NCI-H1092 treated with DMSO at 0.1 percent for 48 hours (cell line): Measurements from ENCODE around the gene CALCOCO1.
"Not testable (repeated sequence)": the region's sequence is repeated elsewhere in the genome, so short reads cannot be mapped to it uniquely, and the experiment has no call there.

Source experiments
- DNase-seq: peaks from one replicate; lab custom pipeline; 2025; lab: John Stamatoyannopoulos, UW

The CALCOCO1 gene, protein sequence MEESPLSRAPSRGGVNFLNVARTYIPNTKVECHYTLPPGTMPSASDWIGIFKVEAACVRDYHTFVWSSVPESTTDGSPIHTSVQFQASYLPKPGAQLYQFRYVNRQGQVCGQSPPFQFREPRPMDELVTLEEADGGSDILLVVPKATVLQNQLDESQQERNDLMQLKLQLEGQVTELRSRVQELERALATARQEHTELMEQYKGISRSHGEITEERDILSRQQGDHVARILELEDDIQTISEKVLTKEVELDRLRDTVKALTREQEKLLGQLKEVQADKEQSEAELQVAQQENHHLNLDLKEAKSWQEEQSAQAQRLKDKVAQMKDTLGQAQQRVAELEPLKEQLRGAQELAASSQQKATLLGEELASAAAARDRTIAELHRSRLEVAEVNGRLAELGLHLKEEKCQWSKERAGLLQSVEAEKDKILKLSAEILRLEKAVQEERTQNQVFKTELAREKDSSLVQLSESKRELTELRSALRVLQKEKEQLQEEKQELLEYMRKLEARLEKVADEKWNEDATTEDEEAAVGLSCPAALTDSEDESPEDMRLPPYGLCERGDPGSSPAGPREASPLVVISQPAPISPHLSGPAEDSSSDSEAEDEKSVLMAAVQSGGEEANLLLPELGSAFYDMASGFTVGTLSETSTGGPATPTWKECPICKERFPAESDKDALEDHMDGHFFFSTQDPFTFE

DNA sequence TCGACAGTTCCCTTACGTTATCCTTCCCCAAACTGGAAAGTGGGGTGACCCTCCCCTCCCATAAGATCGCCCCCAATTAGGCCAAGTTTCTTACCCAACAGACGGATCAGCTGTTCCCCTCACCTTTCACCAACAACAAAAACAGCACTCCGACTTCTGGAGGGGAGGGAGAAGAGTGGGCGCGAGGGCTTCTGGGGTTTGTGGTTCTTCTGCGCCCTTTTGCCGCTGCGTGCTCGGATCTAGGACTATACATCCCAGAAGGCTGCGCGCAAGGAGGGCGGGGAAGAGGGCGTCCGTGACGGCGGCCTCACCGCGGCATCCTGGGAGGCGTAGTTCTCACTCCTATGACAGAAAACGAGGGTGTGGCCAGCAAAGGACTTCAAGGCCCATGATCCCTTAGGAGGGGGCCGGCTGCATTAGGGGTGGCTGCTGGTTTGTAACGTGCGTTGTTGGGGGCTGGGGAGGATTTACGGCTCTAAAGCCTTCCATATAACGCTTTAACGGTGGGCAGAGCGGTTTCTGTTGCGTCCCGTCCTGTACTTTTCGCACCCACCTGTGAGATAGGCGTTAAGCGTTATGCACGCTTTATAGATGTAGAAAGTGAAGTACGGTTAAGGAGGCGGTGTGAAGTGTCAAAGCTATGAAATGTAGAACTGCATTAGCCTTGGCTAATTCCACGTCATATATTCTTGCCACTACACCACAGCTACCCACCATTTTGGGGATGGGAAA is at the start of gene CALCOCO1:
Gene CALCOCO1, minus strand, starts transcription at position 143 of the 732 bp plus-strand sequence. CDS start 2,210 bp downstream, outside the sequence.
- peak; percentile 97 for DNase-seq

DNA sequence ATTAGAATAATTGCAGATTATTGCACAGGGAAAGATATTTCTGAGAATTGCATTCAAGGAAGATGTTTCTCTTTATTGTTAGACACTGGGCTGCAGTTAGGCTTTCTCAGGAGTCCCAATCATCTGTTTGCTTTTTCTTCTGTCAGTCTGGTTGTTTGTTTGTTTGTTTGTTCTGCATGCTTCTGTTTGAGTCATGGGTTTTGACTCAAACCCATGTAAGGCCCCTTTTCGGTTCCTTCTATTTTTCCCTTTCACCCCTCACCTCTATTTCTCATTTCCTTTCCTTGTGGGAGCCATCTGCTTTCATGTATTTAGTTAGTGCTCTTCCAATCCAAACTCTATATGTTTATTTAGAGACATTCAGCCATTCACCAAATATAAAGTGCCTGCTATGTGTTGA is 49.6 kb upstream of the CALCOCO1 start:
- no peak for DNase-seq

DNA sequence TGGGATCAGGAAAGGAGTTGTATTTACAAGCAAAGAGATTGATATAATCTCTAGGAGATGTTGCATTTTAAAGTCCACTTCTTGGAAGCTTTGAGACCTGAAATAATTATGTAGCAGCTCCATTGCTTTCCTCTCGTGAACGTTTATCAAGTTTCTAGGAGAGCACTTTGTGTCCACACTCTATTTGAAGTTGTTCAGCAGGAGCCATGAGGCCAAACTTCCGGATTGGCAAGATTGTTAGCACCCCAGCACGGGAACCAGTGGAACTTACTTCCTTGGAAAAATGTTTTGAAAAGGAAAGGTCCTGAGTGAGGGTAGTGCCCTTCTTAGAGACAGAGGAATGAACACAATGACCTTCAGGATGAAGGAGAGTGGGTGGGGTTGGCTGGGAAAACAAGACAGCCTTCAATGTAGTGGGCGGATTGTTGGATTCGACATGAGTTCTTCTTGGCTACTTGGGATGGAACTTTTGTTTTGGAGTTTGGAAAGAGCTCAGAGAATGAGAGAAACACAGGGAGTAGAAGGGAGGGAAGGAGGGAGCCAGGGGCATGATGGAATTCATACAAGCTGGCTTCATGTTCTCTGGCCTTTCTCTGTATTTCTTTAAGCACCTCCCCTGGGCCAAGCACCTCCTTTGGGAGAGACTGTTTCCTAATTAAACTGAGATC is 48.4 kb upstream of the CALCOCO1 start:
- no peak for DNase-seq

DNA sequence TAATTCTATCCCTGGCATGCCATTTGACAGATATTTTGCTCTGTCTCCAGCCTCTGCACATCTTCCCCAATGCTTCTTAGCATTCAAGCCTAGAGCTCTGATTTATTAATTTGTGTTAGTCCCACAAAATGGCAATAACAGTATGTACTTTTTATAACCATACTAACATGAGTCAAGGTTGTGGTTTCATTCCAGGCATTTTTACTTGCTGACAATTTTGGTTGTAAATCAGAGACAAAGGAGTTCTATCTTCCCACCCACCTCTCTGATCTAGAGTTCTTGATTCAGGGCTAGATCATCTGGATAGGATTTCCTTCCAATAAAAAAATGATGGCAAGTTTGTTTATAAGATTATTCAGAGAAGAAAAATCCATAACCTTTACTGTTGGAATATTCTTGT is 43.0 kb upstream of the CALCOCO1 start:
- DNase-seq: no peak

DNA sequence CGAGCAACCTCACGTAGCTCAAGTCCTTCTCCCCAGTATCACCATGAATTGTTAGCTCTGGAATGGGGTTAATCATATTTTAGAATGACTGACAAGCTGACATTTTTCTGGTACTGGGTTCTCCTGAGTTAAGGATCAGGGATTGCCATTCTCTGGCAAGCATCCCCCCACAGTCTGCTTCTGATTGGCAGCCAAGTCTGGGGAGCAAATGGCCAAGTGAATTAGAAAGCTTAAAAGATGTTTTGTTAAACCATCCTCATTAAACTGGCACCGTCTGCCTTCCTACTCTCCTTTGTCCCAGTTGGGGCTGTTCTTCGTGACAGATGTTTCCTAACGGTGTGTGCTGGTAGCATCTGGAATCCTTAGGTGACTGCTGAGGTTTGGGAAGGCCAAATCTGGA is 41.7 kb upstream of the CALCOCO1 start:
- DNase-seq: no peak

DNA sequence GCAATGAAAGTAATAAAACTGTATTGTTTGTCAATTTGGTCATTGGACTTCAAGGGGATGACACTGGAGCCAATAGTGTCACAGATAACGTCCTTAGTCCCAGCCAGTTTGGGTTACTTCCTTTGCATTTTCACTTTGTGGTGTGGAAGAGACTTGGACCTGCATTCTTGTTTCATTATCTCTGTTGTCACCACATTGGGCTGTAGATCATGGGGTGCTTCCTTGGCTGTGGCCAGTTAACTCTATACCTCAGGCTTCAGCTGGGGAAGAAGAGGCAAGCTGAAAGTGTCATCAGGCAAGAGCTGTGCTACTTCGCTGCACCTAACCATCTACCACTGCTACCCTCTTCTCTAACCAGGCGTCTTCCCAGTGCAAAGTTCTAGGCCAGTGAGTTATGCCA is 39.6 kb upstream of the CALCOCO1 start:
- DNase-seq: no peak

DNA sequence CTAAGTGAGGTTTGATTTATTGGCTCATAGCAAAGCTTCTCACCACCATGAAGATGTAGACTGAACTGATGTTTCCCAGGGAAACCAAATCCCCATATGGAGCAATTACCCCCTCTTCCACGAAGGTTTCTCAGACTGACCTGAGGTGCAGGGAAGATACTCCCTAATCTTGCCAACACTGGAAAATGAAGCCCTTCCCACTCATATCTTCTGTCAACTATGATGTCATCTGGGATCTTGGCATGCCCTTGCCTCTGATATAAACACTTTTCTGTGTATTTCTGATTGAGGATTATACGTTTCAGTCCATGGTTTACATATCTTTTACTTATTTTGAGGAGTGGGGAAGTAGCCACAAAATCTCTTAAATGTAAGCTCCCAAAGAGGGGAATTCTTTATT is 38.6 kb upstream of the CALCOCO1 start:
- no peak for DNase-seq

DNA sequence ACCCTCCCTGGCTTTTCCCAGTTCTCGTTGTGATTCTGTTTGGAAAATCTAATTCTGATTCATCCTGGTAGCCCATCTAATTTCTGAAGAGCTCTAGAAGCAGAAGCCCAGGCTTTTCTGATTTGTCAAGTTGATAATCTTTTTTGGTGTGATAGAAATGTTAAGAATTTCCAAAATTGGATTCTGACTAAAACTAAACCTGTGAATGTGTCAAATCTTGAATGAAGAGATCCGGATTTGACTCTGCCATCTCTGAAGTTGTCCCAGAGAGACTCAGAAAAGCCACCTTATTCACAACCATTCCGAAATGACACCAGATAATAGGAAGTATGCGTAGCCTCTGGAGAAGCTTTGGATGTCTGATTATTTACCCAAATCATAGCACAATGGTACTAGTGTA is 37.4 kb upstream of the CALCOCO1 start:
- DNase-seq: no peak

DNA sequence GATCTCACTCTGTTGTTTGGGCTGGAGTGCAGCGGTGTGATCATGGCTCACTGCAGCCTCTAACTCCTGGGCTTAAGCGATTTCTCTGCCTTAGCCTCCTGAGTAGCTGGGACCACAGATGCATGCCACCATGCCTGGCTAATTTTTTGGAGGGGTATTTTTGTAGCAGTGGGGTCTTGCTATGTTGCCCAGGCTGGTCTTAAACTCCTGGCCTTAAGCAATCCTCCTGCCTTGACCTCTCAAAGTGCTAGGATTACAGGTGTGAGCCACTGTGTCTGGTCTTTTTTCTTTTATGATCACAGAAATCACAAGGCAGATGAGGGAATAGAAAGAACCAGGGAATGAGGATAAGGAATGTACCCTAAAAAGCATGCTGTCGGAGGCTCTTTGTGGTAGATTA is 35.5 kb upstream of the CALCOCO1 start:
- DNase-seq: not testable (repeated sequence)

DNA sequence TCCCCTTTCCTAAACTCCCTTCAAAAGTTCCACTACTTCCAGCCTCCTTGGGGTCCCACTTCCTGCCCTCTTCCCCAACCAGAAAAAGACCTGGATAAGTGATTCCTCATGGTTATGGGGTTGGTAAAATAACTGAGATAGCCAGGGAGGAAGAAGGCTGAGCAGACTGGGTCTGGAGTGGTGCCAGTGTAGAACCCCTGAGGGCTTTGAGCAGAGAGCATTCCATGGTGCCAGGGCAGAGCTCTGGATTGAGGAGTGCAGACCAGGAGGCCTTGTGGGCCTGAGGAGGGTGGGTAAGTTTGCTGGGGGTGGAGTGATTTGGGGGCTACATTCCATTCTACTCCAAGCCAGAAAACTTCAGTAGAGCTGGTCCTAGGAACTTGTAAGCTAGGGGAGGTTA is 34.1 kb upstream of the CALCOCO1 start:
- no peak for DNase-seq

DNA sequence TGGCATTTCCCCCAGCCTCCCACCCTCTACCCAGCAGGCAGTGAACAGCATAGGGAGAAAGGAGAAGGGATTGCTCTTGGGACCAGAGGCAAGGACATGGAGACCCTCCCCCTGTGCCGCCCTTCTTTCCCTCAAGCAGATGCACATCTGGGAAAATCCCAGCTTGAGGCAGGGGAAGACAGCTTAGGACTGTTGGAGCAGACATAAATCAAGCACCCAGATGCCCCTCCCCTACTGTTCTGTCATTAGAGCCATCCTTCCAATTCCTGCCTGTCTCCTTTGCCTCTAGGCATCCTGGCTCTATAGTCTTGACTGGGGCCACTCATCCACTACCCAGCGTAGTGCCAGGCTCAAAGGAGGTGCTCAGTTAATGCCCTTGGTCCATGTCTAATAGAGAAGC is 32.0 kb upstream of the CALCOCO1 start:
- DNase-seq: no peak

DNA sequence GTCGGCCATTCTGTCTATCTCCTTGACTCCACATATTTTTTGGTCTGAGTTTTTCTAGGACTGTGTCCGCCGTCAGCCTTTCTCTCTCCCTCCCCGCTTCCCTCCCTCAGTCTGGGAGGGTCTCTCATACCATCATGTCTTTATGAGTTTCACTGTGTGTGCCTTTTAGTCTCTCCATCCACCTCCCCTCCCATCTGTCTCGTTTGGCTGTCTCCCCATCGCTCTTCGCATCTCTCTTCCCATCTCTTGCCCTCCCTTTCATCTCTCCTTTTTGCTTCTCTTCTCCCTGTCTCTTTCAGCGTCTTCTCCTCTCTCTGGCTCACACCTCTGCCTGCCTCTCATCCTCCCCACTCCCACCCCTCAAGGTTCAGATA is 31.5 kb upstream of the CALCOCO1 start:
- no peak for DNase-seq

DNA sequence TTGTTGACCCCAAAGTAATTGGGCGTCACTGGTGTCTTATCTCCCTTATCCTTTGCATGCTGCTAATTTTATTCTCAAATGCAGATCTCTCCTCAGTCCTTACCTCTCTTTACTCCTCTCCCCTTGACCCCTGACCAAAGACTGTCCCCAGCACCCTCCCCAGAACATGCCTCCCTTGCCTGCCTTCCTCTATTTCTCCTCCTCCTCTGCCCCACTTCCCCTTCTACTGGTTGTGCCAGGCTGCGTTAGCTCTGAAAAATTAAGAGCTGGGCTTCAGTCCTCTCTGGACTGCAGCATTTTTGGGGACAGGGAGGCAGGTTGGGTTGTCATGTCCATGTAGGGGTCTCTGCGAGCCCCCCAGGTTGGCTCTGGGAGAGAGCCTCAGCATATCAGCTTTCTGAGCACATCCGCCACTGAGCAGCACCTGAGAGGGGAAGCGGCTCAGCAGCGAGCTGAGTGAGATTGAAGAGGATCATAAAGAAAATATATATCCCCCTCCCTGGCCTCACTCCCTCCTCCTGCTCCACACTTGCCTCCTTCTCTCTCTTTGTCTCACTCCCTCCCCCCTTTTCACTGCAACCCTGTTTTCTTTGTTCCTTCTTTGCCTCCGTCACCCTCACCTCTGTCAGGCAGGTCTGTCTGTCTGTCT is 31.0 kb upstream of the CALCOCO1 start:
- no peak for DNase-seq

DNA sequence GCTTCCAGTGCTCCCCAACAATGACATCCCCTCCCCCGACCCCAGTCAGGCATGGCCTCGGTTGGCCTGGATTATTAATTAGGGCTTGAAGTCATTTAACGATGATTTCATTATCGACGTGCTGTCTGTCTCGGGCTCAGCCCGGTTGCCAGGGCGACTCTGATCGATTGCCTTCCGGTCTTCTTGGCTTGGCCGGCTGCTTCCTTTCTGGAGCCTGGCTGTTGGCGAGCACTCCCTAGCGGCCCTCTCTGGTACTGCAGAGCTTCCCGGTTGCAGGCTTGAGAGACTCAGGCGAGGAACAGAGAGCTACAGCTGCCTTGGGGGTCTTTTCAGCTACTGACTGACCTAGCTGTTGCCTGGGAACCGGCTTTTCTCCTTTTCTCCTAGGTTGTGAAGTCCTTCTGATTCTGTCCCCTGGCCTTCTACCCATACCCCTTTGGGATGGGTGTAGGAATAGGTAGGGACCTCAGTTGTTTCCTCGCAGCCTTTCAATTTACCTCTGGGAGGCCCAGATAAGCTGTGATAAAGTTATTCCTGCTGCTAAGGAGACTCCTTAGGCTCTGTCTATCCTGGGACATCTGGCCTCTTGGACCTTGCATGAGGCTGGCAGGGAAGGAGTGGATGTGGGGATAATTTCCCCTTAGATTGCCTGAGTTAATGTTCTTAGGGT is 30.0 kb upstream of the CALCOCO1 start:
- DNase-seq: peak; percentile 64

DNA sequence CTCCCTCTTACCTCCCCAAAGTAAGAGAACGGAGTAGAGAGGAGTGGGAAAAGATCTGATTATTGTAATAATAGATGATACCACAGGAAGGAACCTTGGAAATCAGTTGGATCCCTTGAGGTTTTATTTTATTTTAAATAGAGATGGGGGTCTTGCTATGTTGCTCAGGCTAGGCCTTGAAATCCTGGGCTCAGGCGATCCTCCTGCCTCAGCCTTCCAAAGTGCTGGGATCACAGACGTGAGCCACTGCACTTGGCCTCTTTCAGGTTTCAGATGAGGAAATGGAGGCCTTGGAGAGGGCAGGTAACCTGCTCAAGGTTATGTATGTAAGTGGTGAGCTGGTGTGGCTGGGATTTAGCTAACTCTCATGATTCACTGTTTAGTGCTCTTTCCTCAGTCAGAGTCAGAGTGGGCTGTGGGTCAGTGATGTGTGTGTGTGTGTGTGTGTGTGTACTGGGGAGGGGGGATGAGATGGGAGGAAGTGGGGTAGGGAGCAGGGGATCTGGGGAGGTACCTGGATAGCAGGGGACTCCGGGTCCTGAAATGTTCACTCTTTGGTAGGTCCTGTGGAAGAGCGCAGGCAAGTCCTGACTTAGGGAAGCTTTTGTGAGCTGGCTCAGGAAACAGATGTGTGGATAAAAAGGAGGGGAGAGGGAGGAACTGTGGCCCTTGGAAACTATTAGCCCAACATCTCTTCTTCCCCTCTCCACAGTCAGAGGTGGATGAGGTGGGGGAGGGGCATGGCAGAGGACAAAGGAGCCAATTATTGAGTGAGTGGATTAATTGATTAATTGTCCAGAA is 29.2 kb upstream of the CALCOCO1 start:
- no peak for DNase-seq

DNA sequence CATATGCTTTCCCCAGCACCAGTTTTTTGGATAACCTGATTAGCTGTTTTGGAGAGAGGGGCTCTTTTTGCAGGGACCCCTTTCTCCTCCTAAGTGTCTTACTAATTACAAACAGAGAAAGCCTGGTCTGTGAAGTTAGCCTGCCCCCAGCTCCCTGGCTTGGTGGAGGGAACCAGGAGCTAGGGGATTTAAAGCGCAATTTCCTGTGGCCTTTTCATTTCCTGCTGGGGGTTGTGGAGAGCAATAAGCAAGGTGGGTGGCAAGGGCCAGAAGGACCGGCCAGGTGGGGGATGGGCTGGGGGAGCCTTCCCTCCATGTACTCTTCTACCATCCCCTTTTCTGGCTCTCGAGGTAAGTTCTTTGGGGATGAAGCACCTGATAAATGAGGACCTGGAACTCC is 28.6 kb upstream of the CALCOCO1 start:
- no peak for DNase-seq

DNA sequence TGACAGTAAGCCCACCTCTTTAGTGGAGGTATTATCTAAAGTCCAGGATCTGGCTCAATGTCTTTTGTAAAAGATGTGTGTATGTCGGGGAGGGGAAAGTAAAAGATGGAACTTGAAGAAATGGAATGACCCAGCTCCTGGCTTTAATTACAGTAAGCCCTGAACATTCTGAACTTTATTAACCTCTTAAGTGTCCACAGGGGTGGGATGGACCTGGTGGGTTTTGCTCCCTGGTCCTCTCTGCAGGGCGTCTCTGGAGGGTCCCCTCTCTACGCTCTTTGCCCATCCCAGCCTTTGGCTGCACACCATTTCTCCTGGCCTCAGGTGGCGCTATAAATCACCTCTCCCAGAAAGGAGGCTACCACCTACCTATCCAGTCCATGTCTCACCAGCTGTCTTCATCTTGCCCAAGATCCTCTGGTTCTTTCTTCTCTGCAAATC is 28.2 kb upstream of the CALCOCO1 start:
- no peak for DNase-seq

DNA sequence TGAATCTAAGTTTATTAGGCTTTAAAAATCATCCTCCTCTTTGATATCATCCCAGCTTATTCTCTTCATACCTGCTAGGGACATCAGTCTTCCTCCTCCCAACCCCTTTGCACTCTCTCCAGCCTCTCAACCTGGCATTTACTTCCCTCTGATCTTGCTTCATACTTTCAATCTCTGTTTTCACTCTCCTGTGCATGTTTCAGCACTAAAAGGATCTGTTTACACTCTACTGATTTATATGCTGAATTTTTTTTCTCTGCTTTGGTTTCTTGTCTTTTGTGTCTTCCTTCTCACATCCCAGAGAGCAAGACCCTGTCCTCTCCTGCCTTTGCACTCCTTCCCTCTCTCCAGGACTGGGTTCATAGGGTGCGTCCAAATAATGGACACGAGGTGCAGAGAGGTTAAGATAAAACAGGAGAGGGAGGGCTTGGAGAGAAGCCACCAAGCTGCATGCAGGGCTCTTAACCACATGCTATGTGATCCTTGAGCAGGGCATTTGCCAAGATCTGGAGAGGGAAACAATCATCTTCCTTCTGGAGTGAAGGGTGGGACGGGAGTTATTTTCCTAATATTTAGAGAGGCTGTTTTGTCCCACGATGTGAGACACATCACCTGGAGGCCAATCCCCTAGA is 27.5 kb upstream of the CALCOCO1 start:
- DNase-seq: peak; percentile 23

DNA sequence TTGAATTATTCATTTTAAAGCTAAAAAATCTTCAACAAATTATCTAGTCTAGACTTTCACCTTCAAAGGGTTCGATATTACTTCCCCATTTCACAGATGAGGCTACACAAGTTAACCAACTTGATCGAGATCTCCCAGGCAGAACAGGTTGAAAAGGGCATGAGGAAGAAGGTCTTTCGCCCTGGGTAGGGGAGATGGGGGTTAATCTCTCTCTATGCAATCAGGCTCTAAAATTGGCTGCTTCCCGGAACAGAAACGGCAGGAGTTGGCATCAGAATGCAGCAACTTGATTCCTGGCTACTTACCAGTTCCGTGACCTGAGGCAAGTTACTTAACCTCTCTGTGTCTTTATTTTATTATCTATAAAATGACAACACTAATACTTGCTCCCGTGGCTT is 26.9 kb upstream of the CALCOCO1 start:
- DNase-seq: peak; percentile 22

DNA sequence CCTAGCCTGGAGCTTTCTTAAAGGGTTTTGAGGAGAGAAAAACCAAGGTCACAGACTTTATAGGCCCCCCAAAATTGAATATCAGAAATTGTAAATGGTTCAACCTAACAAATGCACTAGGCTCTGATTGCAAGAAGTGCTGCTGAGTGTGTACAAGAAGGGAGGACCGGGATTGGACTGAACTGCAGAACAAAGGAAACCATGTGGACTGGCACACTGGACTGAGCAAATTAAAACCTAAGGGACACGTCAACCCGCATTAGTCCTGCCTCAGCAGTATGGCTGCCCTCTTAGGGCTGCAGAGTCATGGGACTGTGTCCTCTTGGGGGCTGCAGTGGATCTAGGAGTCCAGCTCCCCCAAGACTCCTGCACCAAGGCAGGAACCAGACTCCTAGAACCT is 25.4 kb upstream of the CALCOCO1 start:
- DNase-seq: no peak
